Measurements from ENCODE around the gene ADORA2A.

ADORA2A gene

GRCh38 chr22:24432059-24432853 is 4.9 kb downstream of the ADORA2A start:
- no peak for DNase-seq (ENCODE audit: extremely low spot score)
- CTCF ChIA-PET = no interaction called here
- TF ChIP-seq ELF4 (IDR thresholded peaks at IDR 0.05) = no peak
- no peak for TF ChIP-seq TARDBP (IDR thresholded peaks at IDR 0.05)
- no peak for TF ChIP-seq SP1 (IDR thresholded peaks at IDR 0.05)
- no peak for TF ChIP-seq ZNF384 (IDR thresholded peaks at IDR 0.05)
- no peak for TF ChIP-seq NFRKB (IDR thresholded peaks at IDR 0.05)
- TF ChIP-seq FOXK2 (IDR thresholded peaks at IDR 0.05) = no peak

GRCh38 chr22:24433001-24433827 is 5.8 kb downstream of the ADORA2A start:
- TF ChIP-seq NFRKB (IDR thresholded peaks at IDR 0.05) (no peak), ZNF384 (IDR thresholded peaks at IDR 0.05) (no peak), ELF4 (IDR thresholded peaks at IDR 0.05) (no peak), SUZ12 (IDR thresholded peaks at IDR 0.05) (no peak), L3MBTL2 (conservative IDR thresholded peaks at IDR 0.05) (no peak), BHLHE40 (IDR thresholded peaks at IDR 0.05; ENCODE audit: borderline replicate concordance) (no peak), TARDBP (IDR thresholded peaks at IDR 0.05) (no peak), FOXA1 (IDR thresholded peaks at IDR 0.05) (no peak), SP1 (IDR thresholded peaks at IDR 0.05) (no peak)
- ChIA-PET CTCF (interaction anchor here (1.1 kb wide), 1 partner anchor 71 kb away, joined by 3 read pairs; no protein-coding TSS in a partner anchor), POLR2A (no interaction called here)
- DNase-seq (ENCODE audit: extremely low spot score) = no peak

More at GRCh38 chr22:24432059-24432853, 4.9 kb downstream of the ADORA2A start:
- POLR2A ChIA-PET = no interaction called here

DNA sequence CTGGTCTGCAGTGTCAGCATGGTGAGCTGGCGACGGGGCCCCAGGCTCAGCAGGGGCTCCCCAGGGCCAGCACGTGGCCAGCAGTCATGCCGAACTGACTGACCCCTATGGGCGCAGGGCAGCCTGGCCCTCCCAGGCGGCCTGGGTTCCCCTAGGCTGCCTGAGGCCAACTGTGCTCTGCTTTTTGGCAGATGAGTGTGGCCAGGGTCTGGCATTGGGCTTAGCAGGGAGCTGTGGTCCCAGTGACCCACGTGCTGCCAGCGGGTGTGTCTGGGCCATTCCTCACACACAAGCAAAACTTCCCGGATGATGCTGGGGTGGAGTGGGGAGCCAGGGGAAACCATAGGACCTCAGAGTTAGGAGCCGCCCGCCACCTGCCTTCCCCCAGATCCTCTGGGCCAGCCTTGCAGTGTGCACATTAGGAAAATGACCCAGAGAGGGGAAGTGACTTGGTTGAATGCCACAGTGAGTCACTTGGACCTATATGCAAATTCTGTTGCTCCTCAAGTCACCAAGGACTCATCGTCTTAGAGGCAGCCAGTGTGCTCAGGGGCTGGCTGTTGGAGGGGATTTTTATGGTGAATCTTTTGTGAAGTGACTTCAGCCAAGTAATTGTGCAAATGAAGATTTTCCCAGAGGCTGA is 6.5 kb downstream of the ADORA2A start:
- TF ChIP-seq CTBP1 (IDR thresholded peaks at IDR 0.05; ENCODE audit: borderline replicate concordance) (no peak), L3MBTL2 (conservative IDR thresholded peaks at IDR 0.05) (no peak), FOXM1 (IDR thresholded peaks at IDR 0.05; ENCODE audit: borderline replicate concordance) (no peak), ELF4 (IDR thresholded peaks at IDR 0.05) (no peak), FOXK2 (IDR thresholded peaks at IDR 0.05) (no peak), ARNT (IDR thresholded peaks at IDR 0.05) (no peak), NFRKB (IDR thresholded peaks at IDR 0.05) (no peak), LEF1 (IDR thresholded peaks at IDR 0.05; ENCODE audit: borderline replicate concordance) (no peak), FOXA1 (IDR thresholded peaks at IDR 0.05) (no peak), HDGF (IDR thresholded peaks at IDR 0.05; ENCODE audit: borderline replicate concordance) (no peak), SP1 (IDR thresholded peaks at IDR 0.05) (no peak), BHLHE40 (IDR thresholded peaks at IDR 0.05; ENCODE audit: borderline replicate concordance) (no peak), SUZ12 (IDR thresholded peaks at IDR 0.05) (no peak)
- no peak for DNase-seq (ENCODE audit: extremely low spot score)
- ChIA-PET POLR2A (no interaction called here), CTCF (interaction anchor here (1.1 kb wide), 1 partner anchor 71 kb away, joined by 3 read pairs; no protein-coding TSS in a partner anchor)

DNA sequence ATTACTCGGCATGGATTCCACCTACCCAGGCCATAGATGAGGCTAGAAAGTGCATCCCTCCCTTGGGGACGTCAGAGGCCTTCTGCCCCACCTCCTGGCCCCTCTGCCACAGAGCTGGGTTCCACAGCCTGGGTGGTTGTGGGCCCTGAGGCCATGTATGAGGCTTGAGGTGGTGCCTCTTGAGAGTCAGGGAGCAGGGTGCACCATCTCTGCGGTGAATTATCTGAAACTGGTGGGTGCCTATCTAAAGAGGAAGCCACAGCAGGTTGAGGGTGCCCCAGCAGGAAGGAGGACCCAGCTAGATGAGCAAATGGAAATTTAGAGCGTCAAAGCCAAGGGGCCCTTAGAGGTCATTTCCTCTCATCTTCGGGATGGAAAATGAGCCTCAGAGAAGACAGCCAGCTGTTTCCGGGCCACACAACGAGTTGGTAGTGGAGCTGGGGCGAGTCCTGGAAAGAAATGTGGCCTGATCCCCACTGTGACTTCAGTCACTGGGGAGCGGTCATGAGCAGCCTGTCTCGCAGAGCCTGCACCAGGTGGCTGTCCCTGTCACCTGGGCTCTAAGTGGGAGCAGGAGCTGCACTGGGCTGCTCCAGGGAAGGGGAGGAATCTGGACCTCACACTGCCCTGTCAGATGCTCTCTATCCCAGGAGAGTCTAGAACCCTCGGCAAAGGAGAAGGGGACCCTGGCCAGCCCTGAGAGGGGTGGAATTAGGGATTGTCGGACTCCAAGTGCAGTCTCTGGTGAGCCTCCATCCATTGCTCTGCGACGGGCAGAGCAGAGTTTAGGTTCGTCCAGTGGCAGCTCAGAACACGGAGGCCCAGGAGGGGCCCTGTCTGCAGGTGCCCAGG is 7.3 kb downstream of the ADORA2A start:
- CTCF ChIA-PET = interaction anchor here (1.1 kb wide), 1 partner anchor 70 kb away, joined by 3 read pairs; no protein-coding TSS in a partner anchor
- DNase-seq (ENCODE audit: extremely low spot score) = no peak
- POLR2A ChIA-PET = no interaction called here
- TF ChIP-seq HDGF (IDR thresholded peaks at IDR 0.05; ENCODE audit: borderline replicate concordance) = no peak
- TF ChIP-seq PKNOX1 (IDR thresholded peaks at IDR 0.05) = no peak
- no peak for TF ChIP-seq L3MBTL2 (conservative IDR thresholded peaks at IDR 0.05)
- no peak for TF ChIP-seq CTBP1 (IDR thresholded peaks at IDR 0.05; ENCODE audit: borderline replicate concordance)
- no peak for TF ChIP-seq ARNT (IDR thresholded peaks at IDR 0.05)
- TF ChIP-seq FOXK2 (IDR thresholded peaks at IDR 0.05) = no peak
- no peak for TF ChIP-seq FOXA1 (IDR thresholded peaks at IDR 0.05)
- no peak for TF ChIP-seq TARDBP (IDR thresholded peaks at IDR 0.05)
- TF ChIP-seq LEF1 (IDR thresholded peaks at IDR 0.05; ENCODE audit: borderline replicate concordance) = no peak
- TF ChIP-seq SUZ12 (IDR thresholded peaks at IDR 0.05) = no peak
- TF ChIP-seq ELF4 (IDR thresholded peaks at IDR 0.05) = no peak
- no peak for TF ChIP-seq FOXM1 (IDR thresholded peaks at IDR 0.05; ENCODE audit: borderline replicate concordance)
- no peak for TF ChIP-seq SP1 (IDR thresholded peaks at IDR 0.05)
- no peak for TF ChIP-seq BHLHE40 (IDR thresholded peaks at IDR 0.05; ENCODE audit: borderline replicate concordance)
- TF ChIP-seq ZNF384 (IDR thresholded peaks at IDR 0.05) = no peak
- no peak for TF ChIP-seq NFRKB (IDR thresholded peaks at IDR 0.05)

DNA sequence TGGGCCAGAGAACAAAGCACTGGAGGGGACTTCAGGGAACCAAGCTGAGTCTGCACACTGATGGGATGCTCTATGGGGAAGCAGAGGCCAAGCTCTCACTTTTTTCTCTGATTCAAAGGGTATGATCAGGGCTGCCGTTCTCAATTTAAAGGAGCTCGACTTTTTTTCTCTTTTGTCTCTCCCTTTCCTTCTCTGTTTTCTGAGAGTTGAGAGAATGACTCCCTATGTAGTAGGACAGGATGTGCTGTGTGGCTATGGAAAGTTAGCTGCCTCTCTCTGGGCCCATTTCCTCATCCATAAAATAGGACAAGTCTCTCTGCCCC is 7.9 kb downstream of the ADORA2A start:
- no peak for DNase-seq (ENCODE audit: extremely low spot score)
- ChIA-PET CTCF (no interaction called here), POLR2A (no interaction called here)
- TF ChIP-seq FOXA1 (IDR thresholded peaks at IDR 0.05) = no peak
- TF ChIP-seq SP1 (IDR thresholded peaks at IDR 0.05) = no peak
- no peak for TF ChIP-seq CTBP1 (IDR thresholded peaks at IDR 0.05; ENCODE audit: borderline replicate concordance)
- TF ChIP-seq SUZ12 (IDR thresholded peaks at IDR 0.05) = no peak
- TF ChIP-seq NFRKB (IDR thresholded peaks at IDR 0.05) = no peak
- TF ChIP-seq PKNOX1 (IDR thresholded peaks at IDR 0.05) = no peak
- no peak for TF ChIP-seq HDGF (IDR thresholded peaks at IDR 0.05; ENCODE audit: borderline replicate concordance)
- TF ChIP-seq L3MBTL2 (conservative IDR thresholded peaks at IDR 0.05) = no peak
